SJSA1 (cell line): ENCODE data around the gene MAGI3. TPM values are rescaled to one million over a fixed set of nuclear protein-coding genes. Genes with fewer than 3 reads are reported as not detected.

Experiments used
- DNase-seq, 2 experiments: peaks; one replicate each; pipeline ENCODE4 v3.0.0-alpha.2; 2015 to 2020; ENCODE audit warnings: low spot score in 2 of 2, low read depth in 1 of 2
- H3K27ac ChIP-seq: fragments of 250-450 bp; sonication (Bioruptor Pico); 2 replicates; pipeline ENCODE4 v1.5.1; 2020; ENCODE audit warnings: mild to moderate bottlenecking, moderate library complexity
- H3K27me3 ChIP-seq: fragments of 250-450 bp; sonication (Bioruptor Pico); replicated peaks from 2 replicates; pipeline ENCODE4 v1.5.1; 2020; ENCODE audit warnings: mild to moderate bottlenecking, moderate library complexity
- H3K36me3 ChIP-seq: fragments of 250-450 bp; sonication (Bioruptor Pico); 2 replicates; pipeline ENCODE4 v1.5.1; 2020; ENCODE audit warnings: mild to moderate bottlenecking
- H3K4me1 ChIP-seq: fragments of 250-450 bp; sonication (Bioruptor Pico); replicated peaks from 2 replicates; pipeline ENCODE4 v1.6.1; 2021; ENCODE audit warnings: mild to moderate bottlenecking
- H3K4me3 ChIP-seq: fragments of 250-450 bp; sonication (Bioruptor Pico); 2 replicates; pipeline ENCODE4 v1.5.1; 2020; ENCODE audit warnings: mild to moderate bottlenecking
- H3K9me3 ChIP-seq: fragments of 250-450 bp; sonication (Bioruptor Pico); replicated peaks from 2 replicates; pipeline ENCODE4 v1.5.1; 2020; ENCODE audit warnings: mild to moderate bottlenecking
- total RNA-seq: library from RNA; depleted of rRNA; stranded (reverse); fragments of >200 nt; shearing (Covaris generic); gene quantifications from 2 replicates; pipeline ENCODE4 v1.2.3, GENCODE V29; 2014

The MAGI3 gene
- total RNA-seq, 1 experiment from 2014 or later: 25.4 TPM

GRCh38 chr1:113676524-113676923 lies 286.2 kb downstream of the MAGI3 start:
- peaks cover 7% of the 10 kb centered on the region; the same call in 1 of the 2 replicates for H3K4me1 ChIP-seq
- no peak overlapping the region for H3K4me3 ChIP-seq
- no peaks in the 10 kb centered on the region for H3K27me3 ChIP-seq
- H3K36me3 ChIP-seq: peaks cover 18% of the 10 kb centered on the region
- H3K27ac ChIP-seq: no peak overlapping the region
- no peak for DNase-seq
- H3K9me3 ChIP-seq: no peaks in the 10 kb centered on the region

GRCh38 chr1:113677250-113678158 lies 287.2 kb downstream of the MAGI3 start:
- Histone ChIP-seq H3K36me3 (peaks cover 12% of the 10 kb centered on the region), H3K27me3 (no peaks in the 10 kb centered on the region), H3K4me3 (no peak overlapping the region), H3K27ac (no peak overlapping the region), H3K9me3 (no peaks in the 10 kb centered on the region), H3K4me1 (peaks cover 7% of the 10 kb centered on the region; the same call in 1 of the 2 replicates)
- peak in 1 of 2 experiments; percentile 50 for DNase-seq

DNA sequence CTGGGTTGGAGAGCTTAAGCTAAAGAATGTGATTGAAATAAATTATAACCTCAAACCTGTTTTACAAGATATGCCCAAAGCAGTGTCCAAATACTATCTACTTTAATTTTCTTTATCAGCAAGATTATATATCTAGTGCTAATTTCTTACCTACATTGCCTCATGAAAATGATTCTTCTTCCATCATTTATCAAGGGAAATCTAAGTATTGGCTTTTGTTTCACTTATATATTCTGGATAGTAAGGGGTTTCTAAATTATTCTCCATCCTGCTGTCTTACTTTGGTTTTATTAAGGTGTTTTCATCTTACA lies 287.8 kb downstream of the MAGI3 start:
- Histone ChIP-seq H3K4me1 (peaks cover 7% of the 10 kb centered on the region; the same call in 1 of the 2 replicates), H3K9me3 (no peaks in the 10 kb centered on the region), H3K4me3 (no peak overlapping the region), H3K27me3 (no peaks in the 10 kb centered on the region), H3K27ac (no peak overlapping the region), H3K36me3 (peaks cover 8% of the 10 kb centered on the region)
- no peak for DNase-seq

GRCh38 chr1:113681596-113682337 lies 291.5 kb downstream of the MAGI3 start:
- Histone ChIP-seq H3K36me3 (peaks cover 16% of the 10 kb centered on the region), H3K27me3 (no peaks in the 10 kb centered on the region), H3K27ac (no peak overlapping the region), H3K4me1 (peaks cover 7% of the 10 kb centered on the region; the same call in 1 of the 2 replicates), H3K9me3 (no peaks in the 10 kb centered on the region), H3K4me3 (no peak overlapping the region)
- DNase-seq: no peak

GRCh38 chr1:113683384-113684152 lies 293.3 kb downstream of the MAGI3 start:
- H3K4me3 ChIP-seq: no peak overlapping the region
- DNase-seq: no peak
- no peaks in the 10 kb centered on the region for H3K9me3 ChIP-seq
- H3K27ac ChIP-seq: no peak overlapping the region
- no peaks in the 10 kb centered on the region for H3K27me3 ChIP-seq
- H3K4me1 ChIP-seq: no peaks in the 10 kb centered on the region
- peaks cover 16% of the 10 kb centered on the region for H3K36me3 ChIP-seq

- Histone ChIP-seq H3K9me3 (no peaks in the 10 kb centered on the region), H3K27ac (no peak overlapping the region), H3K4me1 (no peaks in the 10 kb centered on the region), H3K27me3 (no peaks in the 10 kb centered on the region), H3K36me3 (peaks cover 14% of the 10 kb centered on the region), H3K4me3 (no peak overlapping the region)
- no peak for DNase-seq
Measured at GRCh38 chr1:113684153-113684541, 293.8 kb downstream of the MAGI3 start.

GRCh38 chr1:113686891-113687618 lies 296.7 kb downstream of the MAGI3 start:
- Histone ChIP-seq H3K36me3 (peaks cover 16% of the 10 kb centered on the region), H3K27ac (no peak overlapping the region), H3K27me3 (no peaks in the 10 kb centered on the region), H3K4me1 (no peaks in the 10 kb centered on the region), H3K4me3 (no peak overlapping the region), H3K9me3 (no peaks in the 10 kb centered on the region)
- no peak for DNase-seq

DNA sequence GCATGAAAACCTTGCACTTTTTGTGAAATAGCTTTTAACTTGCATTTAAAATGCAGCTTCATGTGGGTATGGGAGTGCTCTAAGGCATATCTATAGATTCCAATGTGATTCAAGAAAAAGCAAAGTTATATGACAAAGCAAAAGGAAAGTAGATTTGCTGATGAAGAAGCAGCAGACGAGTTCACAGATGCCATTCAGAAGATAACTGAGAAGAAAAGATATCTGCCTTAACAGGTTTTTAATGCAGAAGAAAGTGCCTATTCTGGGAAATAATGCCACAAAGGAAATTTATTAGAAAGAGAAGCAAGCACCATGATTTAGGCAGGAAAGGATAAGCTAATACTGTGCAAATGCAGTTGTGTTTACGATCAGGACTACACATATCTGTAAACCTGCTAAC lies 300.9 kb downstream of the MAGI3 start:
- DNase-seq: no peak
- Histone ChIP-seq H3K9me3 (peaks cover 7% of the 10 kb centered on the region; the same call in 1 of the 2 replicates), H3K36me3 (peaks cover 22% of the 10 kb centered on the region), H3K27ac (no peak overlapping the region), H3K27me3 (no peaks in the 10 kb centered on the region), H3K4me3 (no peak overlapping the region), H3K4me1 (no peaks in the 10 kb centered on the region)

DNA sequence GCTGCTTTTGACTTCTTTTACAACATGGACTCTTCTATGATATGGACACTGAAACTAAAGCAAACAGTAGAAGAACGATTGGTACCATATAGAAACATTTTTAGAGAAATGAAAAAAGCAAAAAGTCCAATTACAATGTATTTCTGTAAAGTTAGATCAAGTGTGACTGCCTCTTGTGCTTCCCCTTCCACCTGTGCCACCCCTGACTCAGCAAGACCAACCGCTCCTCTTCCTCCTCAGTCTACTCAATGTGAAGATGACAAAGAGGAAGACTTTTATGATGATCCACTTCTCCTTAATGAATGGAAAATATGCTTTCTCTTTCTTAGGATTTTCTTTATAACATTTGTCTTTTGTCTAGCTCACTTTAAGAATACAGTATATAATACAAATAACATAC lies 302.0 kb downstream of the MAGI3 start:
- Histone ChIP-seq H3K4me1 (no peaks in the 10 kb centered on the region), H3K36me3 (peaks cover 28% of the 10 kb centered on the region), H3K9me3 (peaks cover 10% of the 10 kb centered on the region; the same call in 1 of the 2 replicates), H3K27ac (no peak overlapping the region), H3K4me3 (no peak overlapping the region), H3K27me3 (no peaks in the 10 kb centered on the region)
- no peak for DNase-seq

GRCh38 chr1:113692824-113693431 lies 302.6 kb downstream of the MAGI3 start:
- no peaks in the 10 kb centered on the region for H3K27me3 ChIP-seq
- H3K4me1 ChIP-seq: no peaks in the 10 kb centered on the region
- no peak overlapping the region for H3K4me3 ChIP-seq
- H3K9me3 ChIP-seq: peaks cover 10% of the 10 kb centered on the region; the same call in 1 of the 2 replicates
- peaks cover 32% of the 10 kb centered on the region for H3K36me3 ChIP-seq
- no peak for DNase-seq
- no peak overlapping the region for H3K27ac ChIP-seq

GRCh38 chr1:113694910-113695309 lies 304.6 kb downstream of the MAGI3 start:
- Histone ChIP-seq H3K27me3 (no peaks in the 10 kb centered on the region), H3K4me3 (no peak overlapping the region), H3K36me3 (peaks cover 44% of the 10 kb centered on the region), H3K27ac (no peak overlapping the region), H3K9me3 (peaks cover 10% of the 10 kb centered on the region; the same call in 1 of the 2 replicates), H3K4me1 (no peaks in the 10 kb centered on the region)
- no peak for DNase-seq

DNA sequence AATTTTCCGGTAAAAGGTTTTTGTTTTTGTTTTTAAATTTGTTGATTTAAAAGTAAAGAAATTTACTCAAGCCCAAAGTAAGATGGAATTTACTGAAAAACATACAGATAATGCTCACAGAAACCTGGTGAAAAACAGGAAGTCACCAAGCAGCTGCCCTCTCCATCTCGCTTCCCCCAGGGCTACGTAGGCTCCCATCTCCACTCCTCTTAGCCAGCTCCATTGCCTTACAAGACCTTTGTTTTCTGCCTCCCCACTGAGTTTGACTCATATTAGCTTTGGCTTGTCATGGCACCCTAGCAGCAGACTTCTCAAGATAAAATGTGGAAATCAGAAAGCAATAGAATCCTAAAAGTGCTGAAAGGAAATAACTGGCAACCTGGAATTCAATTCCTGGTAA lies 311.1 kb downstream of the MAGI3 start:
- Histone ChIP-seq H3K9me3 (0 out of 2 replicates have a peak, but pooled peaks cover 3% of the 10 kb centered on the region), H3K27me3 (no peaks in the 10 kb centered on the region), H3K4me1 (no peaks in the 10 kb centered on the region), H3K36me3 (peaks cover 37% of the 10 kb centered on the region), H3K4me3 (no peak overlapping the region), H3K27ac (no peak overlapping the region)
- DNase-seq: no peak
